ENCODE data around the gene RUBCNL. TPM values are rescaled to one million over a fixed set of nuclear protein-coding genes. Genes with fewer than 3 reads are reported as not detected.

The RUBCNL gene
- total and polyA plus RNA-seq, 9 of the 15 experiments (the other 6 are each of a cell fraction or from before 2014, with no cell fraction given), result 0.04 to 0.35 (median 0.12) TPM; not detected in 3

GRCh38 chr13:46374710-46375109, 12.3 kb downstream of the RUBCNL start (continued):
- TF ChIP-seq SREBF2 (CRISPR knock-in tag; IDR thresholded peaks at IDR 0.05) (no peak), RBM17 (IDR thresholded peaks at IDR 0.05; ENCODE audit: borderline replicate concordance, low read depth, low read length) (no peak), NCOA4 (IDR thresholded peaks at IDR 0.05; ENCODE audit: partially characterized antibody) (no peak), ZNF253 (CRISPR knock-in tag; conservative IDR thresholded peaks at IDR 0.05) (no peak), ETV6 (IDR thresholded peaks at IDR 0.05; ENCODE audit: borderline replicate concordance in 1 of 2, low read depth in 2 of 2, low read length in 1 of 2) (peak in 1 of 2 experiments; percentile 78; a peak in 2 of 4 replicates), ETV6 (CRISPR knock-in tag; IDR thresholded peaks at IDR 0.05; ENCODE audit: borderline replicate concordance) (no peak), GABPA (tag; conservative IDR thresholded peaks at IDR 0.05; ENCODE audit: low read depth) (no peak), ZNF589 (CRISPR knock-in tag; IDR thresholded peaks at IDR 0.05; ENCODE audit: low read depth) (no peak), ZNF398 (CRISPR knock-in tag; IDR thresholded peaks at IDR 0.05) (no peak), KLF10 (CRISPR knock-in tag; IDR thresholded peaks at IDR 0.05) (no peak), OTX1 (CRISPR knock-in tag; IDR thresholded peaks at IDR 0.05) (no peak), CGGBP1 (CRISPR knock-in tag; IDR thresholded peaks at IDR 0.05) (no peak), MBD1 (CRISPR knock-in tag; IDR thresholded peaks at IDR 0.05) (no peak), ERF (CRISPR knock-in tag; IDR thresholded peaks at IDR 0.05) (no peak), U2AF2 (optimal IDR thresholded peaks at IDR 0.05; ENCODE audit: low read depth, low read length) (no peak), BRF1 (IDR thresholded peaks at IDR 0.05; ENCODE audit: borderline replicate concordance, extremely low read depth, insufficient read length) (no peak), SNIP1 (IDR thresholded peaks at IDR 0.05; ENCODE audit: low read depth) (no peak), TCF7 (IDR thresholded peaks at IDR 0.05; ENCODE audit: borderline replicate concordance) (no peak), TAF9B (IDR thresholded peaks at IDR 0.05; ENCODE audit: partially characterized antibody) (no peak), HNRNPLL (IDR thresholded peaks at IDR 0.05; ENCODE audit: low read depth, low read length, poor library complexity, severe bottlenecking) (no peak), PHTF2 (CRISPR knock-in tag; IDR thresholded peaks at IDR 0.05) (no peak), ZNF384 (IDR thresholded peaks at IDR 0.05; ENCODE audit: low read depth, low read length) (no peak), ARNT (IDR thresholded peaks at IDR 0.05) (no peak), TBP (optimal IDR thresholded peaks at IDR 0.05; ENCODE audit: low read depth, low read length) (no peak), ZBTB8A (IDR thresholded peaks at IDR 0.05; ENCODE audit: partially characterized antibody) (no peak), ATF3 (IDR thresholded peaks at IDR 0.05) (peak; percentile 67), ATF3 (CRISPR knock-in tag; conservative IDR thresholded peaks at IDR 0.05) (no peak)

Data from K562 (cell line).